ENCODE measurements around the gene DRD4. TPM values are rescaled to one million over a fixed set of nuclear protein-coding genes. Genes with fewer than 3 reads are reported as not detected.

The DRD4 gene
- total RNA-seq, 2 donors from 2014 or later: 0.68 TPM

GRCh38 chr11:625636-626268 is 11.3 kb upstream of the DRD4 start:
- Histone ChIP-seq H3K9me3 (no peaks in the 10 kb centered on the region), H3K27me3 (replicated peaks; ENCODE audit: insufficient read depth) (no peaks in the 10 kb centered on the region), H3K4me1 (replicated peaks) (no peaks in the 10 kb centered on the region), H3K27ac (no peak overlapping the region), H3K36me3 (no peaks in the 10 kb centered on the region), H3K4me3 (no peak overlapping the region)
- no peak for DNase-seq (ENCODE audit: low spot score)
- WGBS: 83% methylated on average over 22 of the region's 22 CpGs
- TF ChIP-seq CTCF (IDR thresholded peaks at IDR 0.05): no peak
- no peak for TF ChIP-seq POLR2AphosphoS5 (IDR thresholded peaks at IDR 0.05)
- no peak for TF ChIP-seq POLR2A (IDR thresholded peaks at IDR 0.05)
- intact Hi-C loops (cut with DNase I): no loop called here

- 28% methylated on average over 40 of the region's 72 CpGs for WGBS
- intact Hi-C loops (cut with DNase I): no loop called here
- no peaks in the 10 kb centered on the region for H3K27me3 ChIP-seq (replicated peaks; ENCODE audit: insufficient read depth)
- no peaks in the 10 kb centered on the region for H3K4me1 ChIP-seq (replicated peaks)
- H3K36me3 ChIP-seq: no peaks in the 10 kb centered on the region
- no peak within 1 kb of the TSS for H3K4me3 ChIP-seq
- no peak within 1 kb of the TSS for H3K27ac ChIP-seq
- no peaks in the 10 kb centered on the region for H3K9me3 ChIP-seq
- TF ChIP-seq POLR2A (IDR thresholded peaks at IDR 0.05): no peak
- no peak for TF ChIP-seq POLR2AphosphoS5 (IDR thresholded peaks at IDR 0.05)
- no peak for TF ChIP-seq CTCF (IDR thresholded peaks at IDR 0.05)
- DNase-seq (ENCODE audit: low spot score): no peak
Measured at GRCh38 chr11:626475-627307, 10.4 kb upstream of the DRD4 start, which contains the start of gene SCT. TSS of gene SCT (minus strand) at chr11:627181. CDS start at chr11:627143, 38 bp downstream.

- DNase-seq (ENCODE audit: low spot score): no peak
- no peaks in the 10 kb centered on the region for H3K36me3 ChIP-seq
- TF ChIP-seq POLR2A (IDR thresholded peaks at IDR 0.05): no peak
- TF ChIP-seq POLR2AphosphoS5 (IDR thresholded peaks at IDR 0.05): no peak
- no peak for TF ChIP-seq CTCF (IDR thresholded peaks at IDR 0.05)
- H3K27me3 ChIP-seq (replicated peaks; ENCODE audit: insufficient read depth): no peaks in the 10 kb centered on the region
- H3K27ac ChIP-seq: no peak overlapping the region
- 31% methylated on average over 20 of the region's 28 CpGs for WGBS
- H3K4me1 ChIP-seq (replicated peaks): no peaks in the 10 kb centered on the region
- intact Hi-C loops (cut with DNase I): no loop called here
- H3K4me3 ChIP-seq: no peak overlapping the region
- H3K9me3 ChIP-seq: no peaks in the 10 kb centered on the region
Measured at GRCh38 chr11:627308-627576, 9.8 kb upstream of the DRD4 start.

GRCh38 chr11:628056-628455 is 9.0 kb upstream of the DRD4 start:
- Histone ChIP-seq H3K36me3 (no peaks in the 10 kb centered on the region), H3K27me3 (replicated peaks; ENCODE audit: insufficient read depth) (no peaks in the 10 kb centered on the region), H3K4me3 (no peak overlapping the region), H3K4me1 (replicated peaks) (no peaks in the 10 kb centered on the region), H3K27ac (no peak overlapping the region), H3K9me3 (no peaks in the 10 kb centered on the region)
- 98% methylated on average over 31 of the region's 31 CpGs for WGBS
- TF ChIP-seq POLR2AphosphoS5 (IDR thresholded peaks at IDR 0.05) (no peak), CTCF (IDR thresholded peaks at IDR 0.05) (no peak), POLR2A (IDR thresholded peaks at IDR 0.05) (no peak)
- intact Hi-C loops (cut with DNase I): no loop called here
- no peak for DNase-seq (ENCODE audit: low spot score)

GRCh38 chr11:629237-629583 is 7.9 kb upstream of the DRD4 start:
- H3K27ac ChIP-seq: no peak overlapping the region

More at GRCh38 chr11:629237-629583, 7.9 kb upstream of the DRD4 start:
- no peaks in the 10 kb centered on the region for H3K27me3 ChIP-seq (replicated peaks; ENCODE audit: insufficient read depth)
- TF ChIP-seq CTCF (IDR thresholded peaks at IDR 0.05) (no peak), POLR2AphosphoS5 (IDR thresholded peaks at IDR 0.05) (no peak), POLR2A (IDR thresholded peaks at IDR 0.05) (no peak)
- no peak overlapping the region for H3K4me3 ChIP-seq
- H3K9me3 ChIP-seq: no peaks in the 10 kb centered on the region
- WGBS: 60% methylated on average over 10 of the region's 10 CpGs
- H3K4me1 ChIP-seq (replicated peaks): no peaks in the 10 kb centered on the region
- no peak for DNase-seq (ENCODE audit: low spot score)
- intact Hi-C loops (cut with DNase I): no loop called here
- no peaks in the 10 kb centered on the region for H3K36me3 ChIP-seq

All from prostate gland (tissue), 2 donors.